Measurements from ENCODE around the gene BCL2L14.

- TF ChIP-seq EP300 (IDR thresholded peaks at IDR 0.05; ENCODE audit: low read length) = no peak
- TF ChIP-seq FOXM1 (IDR thresholded peaks at IDR 0.05; ENCODE audit: low read depth) = no peak
- no peak for TF ChIP-seq FOXM1 (CRISPR knock-in tag; IDR thresholded peaks at IDR 0.05; ENCODE audit: low read depth)
- no peak for TF ChIP-seq ZBTB1 (CRISPR knock-in tag; IDR thresholded peaks at IDR 0.05; ENCODE audit: borderline replicate concordance, low read depth)
Observed at GRCh38 chr12:12051668-12052067, 19.1 kb upstream of the BCL2L14 start.

Data from K562 (cell line).